ENCODE measurements around the gene OSGEP.
A peak's percentile ranks its signal among the peaks of the same experiment; 100 is the strongest.

DNA sequence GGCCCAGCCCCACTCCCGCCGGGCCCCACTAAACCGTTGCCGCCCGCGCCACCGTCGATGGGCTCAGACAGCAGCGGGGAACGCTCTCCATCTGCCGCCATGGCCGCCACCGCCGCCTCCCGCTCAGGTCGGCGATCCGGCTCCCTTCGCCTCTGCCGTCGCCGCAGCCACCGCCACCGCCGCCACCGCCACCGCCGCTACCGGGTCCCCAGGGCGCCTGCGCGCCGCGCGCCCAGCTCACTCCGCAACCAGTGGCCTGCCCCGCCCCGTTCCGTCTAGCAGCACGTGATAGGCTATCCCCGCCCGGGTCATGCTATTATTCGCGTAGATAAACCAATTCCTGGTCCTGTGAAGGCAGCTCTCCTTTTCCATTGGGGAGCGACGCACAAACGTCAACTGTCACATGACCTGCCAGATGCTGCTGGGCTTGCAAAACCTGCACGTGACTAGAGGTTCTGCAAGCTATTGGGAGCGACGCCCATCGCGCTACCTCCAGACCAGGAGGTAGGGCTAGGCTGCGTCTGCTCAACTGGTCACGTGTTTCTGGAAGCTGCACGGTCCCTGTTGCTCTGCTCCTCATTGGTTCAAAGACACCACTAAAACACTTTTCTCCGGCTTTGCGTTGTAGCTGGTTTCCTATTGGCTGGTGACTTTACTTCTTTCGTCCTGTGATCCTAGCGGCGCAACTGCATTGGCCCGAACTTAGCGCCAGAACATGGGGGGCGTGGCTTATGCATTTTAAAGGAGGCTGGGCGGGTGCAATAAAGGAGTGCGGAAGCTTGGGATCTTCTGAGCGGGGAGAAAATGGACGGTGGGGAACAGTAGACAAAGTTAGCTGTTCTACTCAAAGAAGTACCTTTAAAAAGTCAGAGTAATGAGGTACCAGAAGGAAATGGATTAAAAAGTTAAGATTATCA lies 6.9 kb upstream of the OSGEP start, which contains the start of gene PIP4P1:
- TF ChIP-seq POLR2A (IDR thresholded peaks at IDR 0.05) (peak; percentile 83), CTCF (IDR thresholded peaks at IDR 0.05) (peak in 1 of 4 experiments; percentile 35)
